Pancreas (tissue), 10 donors: ENCODE results near the gene TUBGCP2. TPM values are rescaled to one million over a fixed set of nuclear protein-coding genes. Genes with fewer than 3 reads are reported as not detected.
A peak's percentile ranks its signal among the peaks of the same experiment; 100 is the strongest.

Experiments used
- ATAC-seq, 4 donors: fragments of 200-7000 bp; cut with Tn5 transposase; one replicate each; pipeline versions ENCODE4 v1.8.0 to v1.9.1; 2020; ENCODE audit warnings: mild to moderate bottlenecking in 4 of 4, moderate library complexity in 4 of 4
- DNase-seq, 6 donors: peaks; one replicate each; pipeline ENCODE4 v3.0.0-alpha.2; 2020
- FAIRE-seq: peaks from 2 replicates; lab custom pipeline; 2012; peaks lifted over from hg19 to GRCh38; lab: Jason Lieb, UNC
- H3K27ac ChIP-seq, 4 donors: fragments of 200-600 bp; sonication (generic); 1 replicate in 3 of 4; 2 replicates in 1 of 4; pipeline versions ENCODE4 v1.5.0 to v1.8.0; 2020
- H3K27me3 ChIP-seq, 4 donors: fragments of 200-600 bp; one replicate each; pipeline ENCODE4 v1.8.0; 2021
- H3K36me3 ChIP-seq, 3 donors: fragments of 200-600 bp; sonication (generic) in 1 of 3; one replicate each; pipeline versions ENCODE4 v1.5.0 to v1.8.0; 2020 to 2021
- H3K4me1 ChIP-seq, 3 donors: fragments of 200-600 bp; one replicate each; pipeline ENCODE4 v1.8.0; 2021
- H3K4me3 ChIP-seq, 4 donors: fragments of 200-600 bp; sonication (generic) in 2 of 4; one replicate each; pipeline versions ENCODE4 v1.5.0 to v1.8.0; 2020 to 2021
- H3K9me3 ChIP-seq, 4 donors: fragments of 200-600 bp; one replicate each; pipeline ENCODE4 v1.8.0; 2021
- WGBS, 2 donors: extraction: QIAGEN DNeasy Blood & Tissue Kit; methylation state at CpG; one replicate each; pipeline ENCODE4 v1.1.7; 2013; 5-methylcytosine and 5-hydroxymethylcytosine counted together
- intact Hi-C, 3 donors: fragments of 100-400 bp; cut with DNase I; formaldehyde crosslinking; loops; one replicate each; pipeline versions ENCODE4 v1.11.1 to v1.14.2; 2022
- polyA plus RNA-seq, 2 donors: library from polyadenylated mRNA; stranded (reverse); fragments of 200-250 nt; gene quantifications; one replicate each; pipeline ENCODE4 v1.2.3, GENCODE V29; 2013
- total RNA-seq, 6 donors: library from RNA; stranded (reverse); fragmentation: NEBNext Ultra II Directional in 4 of 6; extraction: Animal tissue kit (Norgen Biotek cat#: 25700) in 4 of 6; gene quantifications; one replicate each; pipeline versions ENCODE4 v1.2.1 to v1.2.4, GENCODE V29; 2021 to 2023
- TF ChIP-seq, protein P1 (sequence below), 4 donors: fragments of 200-600 bp; sonication (generic) in 3 of 4; IDR thresholded peaks; one replicate each; pipeline versions ENCODE4 v1.5.0 to v1.8.0; 2021; ENCODE audit warnings: antibody characterized with exemption in 4 of 4
- donor health status: healthy with polysubstance abuse.
- donor health status: DM: no; HTN: no; CAD: no; lungs with moderate emphysema.
- donor health status: DM: no; HTN: no; CAD: no.
- donor health status: control.
- donor health status: control.
- donor health status: Bipolar disorder and iron deficiency.
- donor health status: DM: yes; HTN: yes; CAD: no.
- donor health status: DM: no; HTN: no; CAD: no.
- donor health status: DM: no; HTN: no; CAD: no.
- donor health status: DM: yes; HTN: yes; CAD: no.

The TUBGCP2 gene
- total and polyA plus RNA-seq, 8 donors = 23.5 to 161 (median 29.3) TPM

DNA sequence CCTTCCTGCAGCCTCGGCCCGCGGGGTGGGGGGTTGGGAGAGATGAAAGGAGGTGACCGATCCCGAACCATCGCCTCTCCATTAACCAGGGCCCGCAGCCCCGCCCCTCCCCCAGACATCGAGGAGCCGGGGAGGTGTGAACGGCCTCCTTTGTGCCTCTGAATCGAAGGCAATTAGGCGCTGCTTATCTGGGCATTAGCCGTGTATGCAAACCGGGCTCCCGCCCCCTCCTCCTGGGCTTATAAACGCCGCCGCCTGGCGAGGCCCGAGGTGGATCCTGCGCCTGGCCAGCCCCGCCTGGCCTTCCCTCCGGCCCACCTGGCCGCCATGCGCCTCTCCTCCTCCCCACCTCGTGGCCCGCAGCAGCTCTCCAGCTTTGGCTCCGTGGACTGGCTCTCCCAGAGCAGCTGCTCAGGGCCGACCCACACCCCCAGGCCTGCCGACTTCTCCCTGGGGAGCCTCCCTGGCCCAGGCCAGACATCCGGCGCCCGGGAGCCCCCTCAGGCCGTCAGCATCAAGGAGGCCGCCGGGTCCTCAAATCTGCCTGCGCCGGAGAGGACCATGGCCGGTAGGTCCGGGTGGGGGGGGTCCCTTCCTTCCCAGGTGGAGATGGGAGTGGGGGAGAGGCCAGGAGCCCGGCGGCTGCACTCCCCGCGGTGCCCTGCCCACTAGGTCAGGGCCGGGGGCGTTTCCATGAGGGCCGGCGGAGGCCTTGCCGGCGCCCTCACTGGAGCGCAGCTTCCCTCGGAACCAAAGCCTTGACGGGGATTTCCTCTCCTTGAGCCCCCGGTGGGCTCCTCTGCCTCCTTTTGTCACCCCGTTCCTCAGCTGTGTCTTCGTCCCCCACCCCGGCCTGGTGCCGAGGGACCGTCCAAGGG, 70.8 kb downstream of the TUBGCP2 start, which contains the start of gene VENTX:
Gene VENTX, plus strand, starts transcription at position 268 of the 878 bp plus-strand sequence. Its CDS starts 60 bp downstream, at position 328.
- Histone ChIP-seq H3K9me3 (no peaks in the 10 kb centered on the region), H3K36me3 (no peaks in the 10 kb centered on the region), H3K4me3 (peak within 1 kb of the TSS in 2 of 4 donors; percentile 12 to 36), H3K27me3 (peaks cover 0 to 28% (median 4%) of the 10 kb centered on the region in 4 donors), H3K27ac (no peak within 1 kb of the TSS), H3K4me1 (peaks cover 0 to 4% (median 0%) of the 10 kb centered on the region in 3 donors)
- FAIRE-seq (no peak), ATAC-seq (no peak), DNase-seq (no peak)
- TF ChIP-seq, protein P1, sequence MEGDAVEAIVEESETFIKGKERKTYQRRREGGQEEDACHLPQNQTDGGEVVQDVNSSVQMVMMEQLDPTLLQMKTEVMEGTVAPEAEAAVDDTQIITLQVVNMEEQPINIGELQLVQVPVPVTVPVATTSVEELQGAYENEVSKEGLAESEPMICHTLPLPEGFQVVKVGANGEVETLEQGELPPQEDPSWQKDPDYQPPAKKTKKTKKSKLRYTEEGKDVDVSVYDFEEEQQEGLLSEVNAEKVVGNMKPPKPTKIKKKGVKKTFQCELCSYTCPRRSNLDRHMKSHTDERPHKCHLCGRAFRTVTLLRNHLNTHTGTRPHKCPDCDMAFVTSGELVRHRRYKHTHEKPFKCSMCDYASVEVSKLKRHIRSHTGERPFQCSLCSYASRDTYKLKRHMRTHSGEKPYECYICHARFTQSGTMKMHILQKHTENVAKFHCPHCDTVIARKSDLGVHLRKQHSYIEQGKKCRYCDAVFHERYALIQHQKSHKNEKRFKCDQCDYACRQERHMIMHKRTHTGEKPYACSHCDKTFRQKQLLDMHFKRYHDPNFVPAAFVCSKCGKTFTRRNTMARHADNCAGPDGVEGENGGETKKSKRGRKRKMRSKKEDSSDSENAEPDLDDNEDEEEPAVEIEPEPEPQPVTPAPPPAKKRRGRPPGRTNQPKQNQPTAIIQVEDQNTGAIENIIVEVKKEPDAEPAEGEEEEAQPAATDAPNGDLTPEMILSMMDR (IDR thresholded peaks at IDR 0.05) = no peak
- WGBS, 2 donors = 3 to 6% methylated on average over 47 to 60 of the region's 60 CpGs
- intact Hi-C loops = no loop called here

DNA sequence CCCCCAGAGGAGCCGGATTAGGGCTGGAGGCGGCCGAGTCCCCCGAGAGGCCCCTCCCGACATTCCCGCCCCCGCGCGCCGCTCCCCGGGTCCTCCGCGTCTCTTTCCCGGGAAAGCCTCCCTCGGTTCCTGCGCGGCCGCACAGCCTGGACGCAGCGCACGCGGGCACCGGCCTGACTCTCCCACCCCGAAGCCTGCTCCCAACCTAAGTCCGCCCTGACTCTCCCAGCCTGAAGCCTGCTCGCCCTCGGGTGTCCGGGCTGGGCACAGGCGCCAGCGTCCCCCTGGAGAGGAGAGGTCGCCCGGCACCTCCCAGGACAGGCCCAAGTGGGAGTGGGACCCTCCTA, 71.5 kb downstream of the TUBGCP2 start:
- no peak for FAIRE-seq
- Histone ChIP-seq H3K27ac (no peak overlapping the region), H3K4me1 (peaks cover 0 to 4% (median 0%) of the 10 kb centered on the region in 3 donors), H3K27me3 (peaks cover 0 to 30% (median 4%) of the 10 kb centered on the region in 4 donors), H3K4me3 (peak overlapping the region in 1 of 4 donors; percentile 36), H3K36me3 (no peaks in the 10 kb centered on the region), H3K9me3 (no peaks in the 10 kb centered on the region)
- ATAC-seq = no peak
- intact Hi-C loops = no loop called here
- WGBS, 2 donors = 1 to 3% methylated on average over 29 to 32 of the region's 32 CpGs
- TF ChIP-seq, protein P1 (IDR thresholded peaks at IDR 0.05) = no peak
- no peak for DNase-seq

DNA sequence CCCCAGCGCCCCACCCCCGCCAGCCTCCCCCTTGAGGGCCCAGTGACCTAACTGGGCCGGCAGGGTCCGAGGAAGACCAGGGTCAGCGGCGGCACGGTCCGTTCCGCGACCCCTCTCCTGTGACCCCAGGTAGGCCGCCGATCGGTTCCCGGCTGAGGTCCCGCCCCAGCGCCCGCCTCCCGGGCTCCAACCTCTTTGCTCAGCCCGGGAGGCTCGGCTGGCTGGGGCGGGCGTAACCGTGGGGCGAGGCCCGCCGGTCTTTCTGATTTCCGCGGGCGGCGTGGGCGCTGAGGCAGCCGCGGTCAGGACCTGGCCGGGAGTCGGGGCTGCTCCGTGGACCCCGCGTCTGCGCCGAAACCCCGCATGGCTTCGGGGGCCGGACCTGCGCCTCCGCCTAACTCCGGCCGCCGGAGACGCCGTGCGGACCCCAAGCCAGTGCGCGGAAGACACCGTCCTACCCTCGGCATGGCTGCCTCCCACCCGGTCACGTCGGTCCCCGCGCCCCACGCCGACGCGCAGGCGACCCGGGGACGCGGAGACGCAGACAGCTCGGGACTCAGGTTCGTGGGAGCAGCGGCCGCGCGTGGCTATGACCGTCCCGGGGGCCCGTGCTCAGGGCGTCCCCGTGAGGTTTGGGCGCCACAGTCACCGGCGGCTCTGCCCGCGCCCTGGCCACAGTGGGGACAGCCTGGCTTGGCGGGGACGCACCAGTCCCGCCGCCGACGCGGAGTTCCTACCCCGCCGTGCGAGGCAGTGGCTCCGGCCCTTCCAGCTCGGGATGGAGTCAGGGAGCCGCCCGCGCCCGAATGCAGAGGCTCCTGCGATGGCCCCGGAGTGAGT, 72.1 kb downstream of the TUBGCP2 start:
- TF ChIP-seq, protein P1 (IDR thresholded peaks at IDR 0.05) = no peak
- FAIRE-seq = no peak
- no peaks in the 10 kb centered on the region for H3K36me3 ChIP-seq
- intact Hi-C loops = no loop called here
- peak overlapping the region in 2 of 4 donors; percentile 12 to 36 for H3K4me3 ChIP-seq
- H3K9me3 ChIP-seq = no peaks in the 10 kb centered on the region
- WGBS, 2 donors = 1 to 2% methylated on average over 95 to 103 of the region's 103 CpGs
- DNase-seq = no peak
- H3K4me1 ChIP-seq = peaks cover 0 to 4% (median 0%) of the 10 kb centered on the region in 3 donors
- peaks cover 0 to 31% (median 4%) of the 10 kb centered on the region in 4 donors for H3K27me3 ChIP-seq
- peak in 2 of 4 donors; percentile 28 to 51 for ATAC-seq
- no peak overlapping the region for H3K27ac ChIP-seq

DNA sequence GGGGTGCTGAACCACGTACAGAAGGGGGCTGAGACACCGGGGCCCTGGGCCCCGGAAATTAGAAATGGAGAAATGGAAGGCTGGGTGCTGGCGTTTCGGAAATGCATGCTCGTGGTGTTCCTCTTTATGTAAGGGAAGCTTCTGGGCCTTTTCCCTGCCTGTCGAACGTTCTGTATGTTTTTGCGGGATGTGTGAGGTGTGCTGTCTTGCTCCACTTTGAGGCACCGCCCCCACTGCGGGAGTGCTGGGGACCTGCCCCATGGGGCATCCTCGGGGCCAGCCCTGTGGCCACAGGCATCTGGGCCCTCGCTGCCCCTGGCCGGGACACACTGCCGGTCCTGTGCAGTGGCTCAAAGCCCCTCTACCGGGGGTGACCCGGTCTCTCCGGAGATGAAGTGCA, 72.7 kb downstream of the TUBGCP2 start:
- Histone ChIP-seq H3K4me3 (peak overlapping the region in 1 of 4 donors; percentile 36), H3K9me3 (no peaks in the 10 kb centered on the region), H3K36me3 (no peaks in the 10 kb centered on the region), H3K4me1 (peaks cover 0 to 4% (median 0%) of the 10 kb centered on the region in 3 donors), H3K27ac (no peak overlapping the region), H3K27me3 (peaks cover 0 to 27% (median 4%) of the 10 kb centered on the region in 4 donors)
- intact Hi-C loops = no loop called here
- whole genome bisulfite sequencing, 2 donors = 3 to 6% methylated on average over 17 to 18 of the region's 18 CpGs
- no peak for DNase-seq
- TF ChIP-seq, protein P1 (IDR thresholded peaks at IDR 0.05) = no peak
- peak in 2 of 4 donors; percentile 18 to 57 for ATAC-seq
- FAIRE-seq = no peak
